ENCODE results near the gene SPOCK3.

DNA sequence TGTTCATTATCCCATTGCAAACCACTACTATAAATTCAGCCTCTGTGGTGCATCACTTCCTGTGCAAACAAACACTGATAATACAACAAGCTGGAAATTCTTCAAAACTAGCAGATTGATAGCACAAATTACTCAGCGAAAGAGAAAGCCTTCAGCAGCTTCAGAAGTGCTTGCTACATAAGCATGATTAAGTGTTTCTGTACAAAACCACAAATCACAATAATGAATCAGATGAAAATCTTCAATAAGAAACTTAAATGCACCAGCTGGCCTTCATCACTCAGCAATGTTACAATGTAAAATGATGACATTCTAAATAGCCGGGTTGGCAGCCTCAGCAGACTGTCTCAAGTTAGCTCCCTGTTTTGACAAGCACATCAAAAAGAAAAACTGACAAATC is 262.2 kb downstream of the SPOCK3 start:
- no peak for TF ChIP-seq EZH2phosphoT487 (IDR thresholded peaks at IDR 0.05; ENCODE audit: borderline replicate concordance, low read length)
- TF ChIP-seq, protein P1, sequence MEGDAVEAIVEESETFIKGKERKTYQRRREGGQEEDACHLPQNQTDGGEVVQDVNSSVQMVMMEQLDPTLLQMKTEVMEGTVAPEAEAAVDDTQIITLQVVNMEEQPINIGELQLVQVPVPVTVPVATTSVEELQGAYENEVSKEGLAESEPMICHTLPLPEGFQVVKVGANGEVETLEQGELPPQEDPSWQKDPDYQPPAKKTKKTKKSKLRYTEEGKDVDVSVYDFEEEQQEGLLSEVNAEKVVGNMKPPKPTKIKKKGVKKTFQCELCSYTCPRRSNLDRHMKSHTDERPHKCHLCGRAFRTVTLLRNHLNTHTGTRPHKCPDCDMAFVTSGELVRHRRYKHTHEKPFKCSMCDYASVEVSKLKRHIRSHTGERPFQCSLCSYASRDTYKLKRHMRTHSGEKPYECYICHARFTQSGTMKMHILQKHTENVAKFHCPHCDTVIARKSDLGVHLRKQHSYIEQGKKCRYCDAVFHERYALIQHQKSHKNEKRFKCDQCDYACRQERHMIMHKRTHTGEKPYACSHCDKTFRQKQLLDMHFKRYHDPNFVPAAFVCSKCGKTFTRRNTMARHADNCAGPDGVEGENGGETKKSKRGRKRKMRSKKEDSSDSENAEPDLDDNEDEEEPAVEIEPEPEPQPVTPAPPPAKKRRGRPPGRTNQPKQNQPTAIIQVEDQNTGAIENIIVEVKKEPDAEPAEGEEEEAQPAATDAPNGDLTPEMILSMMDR (conservative IDR thresholded peaks at IDR 0.05; ENCODE audit: low read depth, low read length), result no peak
- TF ChIP-seq EZH2 (IDR thresholded peaks at IDR 0.05; ENCODE audit: low read length, unreplicated experiment), result no peak

All from PC-3 (cell line).